ENCODE measurements around the gene MYO18A.
"Not testable (repeated sequence)": the region's sequence is repeated elsewhere in the genome, so short reads cannot be mapped to it uniquely, and the experiment has no call there.

The MYO18A gene

GRCh38 chr17:29193146-29193545 is 12.9 kb upstream of the MYO18A start:
- peak; percentile 15 to 57 for DNase-seq

GRCh38 chr17:29190592-29191207 is 10.5 kb upstream of the MYO18A start:
- no peak for DNase-seq

DNA sequence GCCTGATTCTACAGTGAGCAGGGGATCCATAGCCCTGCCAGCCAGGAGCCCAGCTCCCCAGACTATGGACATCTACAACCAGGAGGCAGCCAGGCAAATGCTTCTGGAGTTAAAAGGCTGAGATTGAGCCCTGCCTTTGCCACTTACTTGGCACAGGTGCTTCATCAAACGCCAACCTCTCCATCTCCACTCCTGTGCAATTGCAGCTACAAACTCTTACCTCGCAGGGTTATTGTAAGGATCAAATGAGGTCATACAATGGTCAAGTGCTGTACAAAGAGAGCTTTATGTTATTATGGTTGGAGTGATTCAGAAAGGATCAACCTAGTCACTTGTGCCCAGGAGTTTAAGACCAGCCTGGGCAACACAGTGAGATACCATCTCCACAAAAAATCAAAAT is 9.8 kb upstream of the MYO18A start:
- DNase-seq = no peak

- DNase-seq = no peak
Observed at GRCh38 chr17:29189355-29189754, 9.2 kb upstream of the MYO18A start.

GRCh38 chr17:29181226-29181625 is 1.0 kb upstream of the MYO18A start:
- DNase-seq = no peak

GRCh38 chr17:29180788-29181160 is 576 bp upstream of the MYO18A start:
- no peak for DNase-seq

GRCh38 chr17:29179232-29180033 is 765 bp downstream of the MYO18A start:
- peak; percentile 94 for DNase-seq

GRCh38 chr17:29178750-29179231 is 1.4 kb downstream of the MYO18A start:
- DNase-seq = no peak

- no peak for DNase-seq
Observed at GRCh38 chr17:29177871-29178749, 2.1 kb downstream of the MYO18A start.

DNA sequence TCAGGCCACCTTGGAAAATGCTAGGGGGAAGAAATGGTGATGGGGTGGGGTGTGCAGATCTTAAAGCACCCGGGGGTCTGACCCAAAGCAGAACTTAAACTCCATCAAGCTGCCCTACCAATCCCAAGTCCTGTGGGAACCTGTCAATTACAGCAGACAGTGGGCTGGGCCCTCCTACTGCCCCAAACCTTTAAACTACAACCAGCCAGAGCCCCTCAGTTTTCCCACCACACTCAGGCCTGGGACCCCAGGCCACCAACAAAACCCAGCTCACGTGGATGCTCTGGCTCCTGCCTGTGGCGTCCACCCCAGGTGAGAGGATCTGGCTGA is 2.7 kb downstream of the MYO18A start:
- no peak for DNase-seq

GRCh38 chr17:29176558-29177351 is 3.4 kb downstream of the MYO18A start:
- peak; percentile 68 to 81 for DNase-seq

GRCh38 chr17:29175349-29175748 is 4.8 kb downstream of the MYO18A start:
- no peak for DNase-seq

GRCh38 chr17:29172589-29172988 is 7.6 kb downstream of the MYO18A start:
- no peak for DNase-seq

DNA sequence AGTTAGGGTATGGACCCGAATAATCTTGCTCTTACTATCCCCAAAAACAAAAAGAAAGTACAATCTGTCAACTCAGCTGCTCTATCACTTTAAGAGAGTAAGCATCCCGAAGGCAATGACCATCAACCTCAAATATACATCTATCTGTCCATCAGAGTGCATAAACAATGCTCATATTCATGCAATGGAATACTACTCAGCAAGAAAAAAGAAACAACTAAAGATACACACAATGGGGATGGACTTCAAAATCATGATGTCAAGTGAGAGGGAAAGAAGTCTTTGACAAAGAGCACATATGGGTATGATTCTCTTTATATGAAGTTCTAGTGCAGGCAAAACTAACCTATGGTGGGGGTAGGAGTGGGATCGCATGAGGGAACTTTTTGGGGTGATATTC is 9.5 kb downstream of the MYO18A start:
- no peak for DNase-seq

GRCh38 chr17:29169806-29170591 is 10.2 kb downstream of the MYO18A start:
- no peak for DNase-seq

GRCh38 chr17:29168759-29169126 is 11.5 kb downstream of the MYO18A start:
- DNase-seq = not testable (repeated sequence)

GRCh38 chr17:29168079-29168758 is 12.0 kb downstream of the MYO18A start:
- DNase-seq = no peak

GRCh38 chr17:29167393-29168078 is 12.7 kb downstream of the MYO18A start:
- DNase-seq = no peak

DNA sequence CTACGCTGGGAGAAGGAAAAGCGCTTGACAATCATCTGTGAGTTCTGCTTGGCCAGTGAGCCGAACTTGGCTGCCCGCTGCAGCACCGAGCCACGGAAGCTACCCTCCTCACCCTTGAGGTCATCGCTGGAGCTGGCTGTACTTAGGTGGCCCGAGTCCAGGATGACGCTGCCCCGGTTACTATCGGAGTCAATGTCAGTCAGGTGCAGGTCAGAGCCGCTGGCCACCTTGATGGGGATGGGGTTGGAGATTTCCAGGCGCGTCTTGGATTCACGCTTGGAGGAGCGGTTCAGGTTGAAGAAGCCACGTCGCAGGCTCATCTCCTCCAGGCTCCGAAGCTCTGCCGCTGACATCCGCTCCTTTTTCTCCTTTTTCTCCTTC is 13.7 kb downstream of the MYO18A start:
- DNase-seq = no peak

- DNase-seq = no peak
Observed at GRCh38 chr17:29165800-29166506, 14.2 kb downstream of the MYO18A start.
